Hematopoietic multipotent progenitor cell treated with erythropoietin and hydrocortisone succinate and interleukin-3 and kit ligand, for 4 days (in vitro differentiated cells): ENCODE measurements around the gene SH3RF1.
A peak's percentile ranks its signal among the peaks of the same experiment; 100 is the strongest.

Experiments used
- DNase-seq: peaks from one replicate; pipeline ENCODE4 v3.0.0-alpha.2; 2015

The SH3RF1 gene

DNA sequence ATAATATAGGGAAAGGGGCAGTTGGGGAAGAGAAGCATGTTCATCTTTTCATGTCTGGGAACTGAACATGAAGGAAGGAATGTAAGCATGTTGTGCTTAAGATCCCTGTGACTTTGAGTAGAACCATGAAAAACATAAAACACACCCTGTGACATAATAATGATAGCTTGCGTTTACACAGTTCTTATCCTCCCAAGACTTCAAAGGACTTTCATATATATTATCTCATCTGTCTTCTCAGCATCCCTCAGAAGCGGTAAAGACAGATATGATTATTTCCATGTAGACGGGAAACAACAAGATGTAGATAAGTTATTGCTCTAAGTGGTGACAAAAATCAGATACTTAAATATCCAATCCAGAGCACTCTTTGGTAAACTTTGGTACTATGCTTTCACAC, 3.3 kb upstream of the SH3RF1 start:
- no peak for DNase-seq

DNA sequence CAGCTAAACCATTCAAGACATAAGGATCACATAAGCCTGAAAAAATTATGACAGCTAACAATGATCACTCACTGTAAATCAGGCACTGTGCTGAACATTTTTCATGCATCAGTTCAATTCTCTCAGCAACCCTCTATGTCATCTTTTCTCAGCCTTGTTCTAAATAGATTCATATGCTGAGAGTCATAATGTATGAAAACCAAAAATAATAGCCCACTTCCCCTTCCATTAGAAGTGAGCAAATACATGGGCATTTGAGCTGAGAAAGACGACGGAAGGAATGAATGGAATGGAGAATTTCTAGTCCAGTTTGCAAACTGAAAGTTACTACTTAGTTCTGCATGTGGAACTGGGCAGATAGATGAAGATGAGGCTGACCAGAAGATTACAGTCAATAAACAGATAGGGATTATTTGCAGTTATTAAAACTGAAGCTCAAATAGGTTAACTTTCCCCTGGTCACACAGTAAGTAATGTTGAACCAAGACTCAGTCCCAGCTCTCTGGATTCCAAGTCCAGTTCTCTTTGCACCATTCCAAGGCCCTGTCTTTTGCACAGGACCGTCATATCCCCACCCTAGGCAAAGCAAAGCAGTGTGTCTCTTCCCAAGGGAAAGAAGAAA, 1.6 kb upstream of the SH3RF1 start:
- peak; percentile 22 for DNase-seq

DNA sequence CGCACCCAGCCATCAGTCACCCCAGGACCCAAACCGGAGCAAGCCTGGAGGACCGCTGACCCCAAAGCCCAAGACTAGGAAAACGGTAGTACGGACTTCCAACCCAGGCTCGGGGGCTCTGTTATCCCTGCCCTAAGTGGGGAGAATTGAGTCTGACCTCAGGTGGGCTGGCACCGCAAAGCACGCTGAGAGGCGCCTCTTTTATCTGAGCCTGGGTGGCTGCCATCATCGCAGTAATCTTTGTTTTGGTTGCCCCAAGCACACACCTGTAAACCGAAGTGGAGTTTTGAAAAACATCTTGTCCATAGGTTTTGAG, 894 bp upstream of the SH3RF1 start:
- DNase-seq, result no peak

DNA sequence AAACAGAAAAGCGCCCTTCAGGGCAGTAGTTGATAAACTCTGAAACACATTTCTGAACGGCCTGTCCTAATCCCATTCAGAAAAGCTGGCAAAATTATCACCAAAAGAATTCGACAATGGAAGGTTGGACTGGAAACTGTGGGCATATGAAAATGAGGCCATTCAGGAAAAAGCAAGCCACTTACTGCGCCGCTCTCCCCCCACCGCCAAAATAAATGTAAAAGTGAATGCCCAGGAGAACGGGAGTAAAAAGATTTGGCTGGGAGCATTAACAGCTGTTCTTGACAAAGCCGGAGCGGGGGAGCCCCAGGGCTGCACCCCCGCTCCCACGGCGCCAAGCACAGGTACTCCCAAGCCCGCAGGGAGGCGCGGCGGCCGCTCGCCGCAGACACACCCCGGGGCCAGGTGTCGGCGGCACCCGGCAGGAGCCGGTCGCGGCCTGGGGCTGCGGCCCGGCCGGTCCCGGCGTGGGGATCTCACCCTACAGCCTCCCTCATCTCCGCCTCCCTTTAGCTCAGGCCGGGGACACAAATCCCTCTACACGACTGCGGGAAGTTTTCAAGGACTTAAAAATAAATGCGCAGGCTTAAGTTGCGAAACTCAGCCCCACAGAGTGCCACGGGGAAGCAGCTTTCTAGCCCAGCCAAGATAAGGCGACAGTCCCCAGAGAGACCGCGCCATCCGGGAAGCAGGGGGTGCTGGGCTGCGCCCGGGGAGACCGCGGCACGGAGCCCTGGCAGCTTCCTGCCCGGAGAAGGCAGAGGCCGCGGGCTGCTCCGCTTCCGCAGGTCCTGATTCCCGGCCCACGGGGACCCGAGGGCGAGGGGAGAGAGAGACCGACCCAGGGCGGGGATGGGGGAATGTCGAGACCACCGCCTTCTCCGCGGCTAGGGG, 593 bp downstream of the SH3RF1 start:
- DNase-seq, result peak; percentile 86

DNA sequence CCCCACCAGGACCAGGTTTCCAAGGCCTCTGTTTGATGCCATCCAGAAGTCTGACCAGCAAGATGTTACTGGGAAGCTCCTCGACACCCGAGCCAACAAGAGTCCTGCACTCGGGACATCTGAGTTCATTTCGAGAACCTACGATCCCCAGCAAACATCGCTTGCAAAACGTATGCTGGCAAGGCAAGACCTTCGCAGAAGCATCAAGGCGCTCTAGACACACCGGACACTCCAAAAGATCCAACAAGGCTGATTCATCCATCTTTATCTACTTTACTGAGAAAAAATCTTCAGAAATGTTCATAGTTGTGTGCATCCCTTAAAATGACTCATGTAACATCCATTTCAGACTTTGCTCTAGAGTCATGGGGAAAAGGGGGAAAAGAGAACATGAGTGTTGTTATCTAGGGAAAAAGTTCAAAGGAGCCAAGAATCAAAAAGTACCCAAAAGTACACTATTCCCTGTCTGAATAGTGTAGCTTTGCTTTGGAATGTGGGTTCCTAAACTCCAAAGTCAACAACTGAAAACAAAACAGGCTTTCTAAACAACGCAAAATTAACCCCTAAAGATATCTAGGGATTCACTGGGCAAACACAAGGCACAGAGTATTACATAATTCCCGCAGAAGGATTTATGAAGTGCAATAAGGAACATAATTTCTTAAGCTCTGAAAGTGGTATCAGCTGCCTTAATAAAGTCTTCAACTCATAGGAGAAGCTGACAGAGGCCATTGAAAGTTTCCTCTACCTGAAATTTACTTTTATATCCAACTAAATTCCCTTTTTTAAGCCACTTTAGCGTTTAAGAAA, 1.6 kb downstream of the SH3RF1 start:
- DNase-seq, result no peak

DNA sequence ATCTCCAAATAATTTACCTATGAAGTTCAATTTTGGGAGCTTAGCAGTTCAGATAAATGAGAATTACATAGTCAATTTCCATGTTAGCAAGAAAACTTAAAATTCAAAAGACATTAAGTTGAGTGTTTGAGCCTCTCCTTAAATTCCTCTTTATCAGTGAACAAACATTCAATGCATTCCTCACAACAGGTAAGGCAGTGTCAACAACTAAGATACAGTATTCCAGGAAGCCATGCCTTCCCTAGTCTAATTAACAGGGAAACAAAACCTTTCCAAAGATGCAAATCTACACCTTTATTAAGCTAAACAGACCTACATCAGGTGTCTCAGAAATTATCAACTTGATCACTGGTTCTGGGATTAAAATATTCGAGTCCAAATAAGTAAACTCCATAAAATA, 3.7 kb downstream of the SH3RF1 start:
- no peak for DNase-seq

DNA sequence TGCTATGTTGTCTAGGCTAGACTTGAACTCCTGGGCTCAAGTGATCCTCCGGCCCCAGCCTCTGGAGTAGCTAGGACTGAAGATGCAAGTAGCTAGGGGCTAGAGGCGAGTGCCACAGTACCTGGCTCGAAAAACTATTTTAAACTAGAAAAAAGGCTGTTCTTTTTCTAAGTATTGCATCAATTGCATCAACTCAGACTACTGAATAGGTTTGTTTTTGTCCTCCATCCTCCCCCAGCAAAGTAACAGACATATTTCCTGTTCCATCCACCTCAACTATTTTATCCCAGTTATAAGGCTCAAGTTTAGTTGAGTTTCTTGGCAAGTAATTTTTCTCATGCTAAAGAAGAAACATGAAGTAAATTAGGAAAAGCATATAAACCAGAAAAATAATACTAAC, 4.1 kb downstream of the SH3RF1 start:
- DNase-seq, result no peak

DNA sequence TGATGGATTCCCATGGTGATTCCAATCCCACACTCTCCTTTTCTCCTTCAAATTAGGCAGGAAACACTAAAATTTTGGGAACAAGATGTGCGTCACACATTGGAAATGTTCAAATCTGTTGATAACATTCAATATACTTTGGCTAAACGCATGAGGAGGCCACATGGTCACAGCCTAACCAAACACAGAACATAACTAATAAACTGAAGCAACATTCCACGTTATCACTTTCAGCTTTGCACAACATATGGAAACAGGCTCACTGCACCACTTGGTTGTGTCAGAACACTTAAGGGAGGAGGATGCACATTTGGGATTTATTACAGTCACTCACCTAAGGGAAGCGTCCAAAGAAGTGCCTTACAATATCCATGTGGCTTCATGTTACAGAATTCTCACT, 4.7 kb downstream of the SH3RF1 start:
- DNase-seq, result no peak

DNA sequence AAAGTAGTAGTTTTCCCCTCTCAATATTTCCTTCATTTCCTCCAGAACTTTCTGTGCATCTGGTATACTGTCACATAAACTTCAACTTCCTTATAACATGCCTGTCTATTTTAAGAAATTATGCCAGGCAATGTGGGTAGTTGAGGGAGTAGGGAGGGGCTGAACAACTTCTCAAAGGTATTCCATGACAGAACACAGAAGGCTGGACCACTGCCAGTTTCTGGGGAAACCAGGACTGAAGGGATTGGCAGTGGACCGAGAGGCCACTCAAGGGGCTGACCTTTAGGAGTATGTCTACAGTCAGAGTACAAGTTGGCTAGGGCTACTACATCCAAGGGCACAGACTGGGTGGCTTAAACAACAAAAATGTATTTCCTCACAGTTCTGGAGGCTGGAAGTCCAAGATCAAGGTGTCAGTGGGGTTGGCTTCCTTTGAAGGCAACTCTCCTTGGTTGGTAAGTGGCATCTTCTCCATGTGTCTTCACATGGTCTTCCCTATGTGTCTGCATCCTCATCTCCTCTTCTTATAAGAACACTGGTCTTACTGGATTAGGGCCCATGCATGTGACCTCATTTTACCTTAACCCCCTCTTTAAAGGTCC, 6.9 kb downstream of the SH3RF1 start:
- no peak for DNase-seq

DNA sequence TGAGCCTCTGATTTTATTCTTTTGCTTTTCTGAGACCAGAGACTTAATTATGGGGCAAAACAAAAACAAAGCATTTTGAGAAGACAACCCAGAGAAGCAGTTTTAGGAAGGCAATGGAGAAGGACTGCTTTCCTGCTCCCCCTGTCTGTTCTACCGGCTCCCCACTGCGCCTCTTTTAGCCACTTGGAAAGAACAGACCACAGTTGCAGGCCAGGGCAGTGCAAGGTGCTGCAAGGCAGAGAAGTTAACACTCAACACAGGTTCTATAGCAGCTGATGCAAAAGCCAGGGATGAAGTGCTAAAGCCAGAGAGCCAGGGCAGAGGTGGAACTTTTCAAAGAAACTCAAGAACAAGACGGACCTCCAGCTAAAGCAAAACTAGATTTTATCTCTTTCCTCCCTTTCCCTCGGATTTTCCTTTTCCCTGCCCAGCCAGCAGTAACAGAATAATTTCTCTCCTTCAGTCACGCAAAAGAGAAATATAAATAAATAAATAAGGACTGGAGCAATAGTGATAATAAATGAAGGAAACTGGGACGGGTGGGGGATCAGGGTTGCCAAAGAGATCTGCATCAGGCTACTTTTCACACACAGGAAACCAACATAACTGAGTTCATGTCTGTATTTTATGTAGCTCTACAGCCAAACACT, 10.4 kb downstream of the SH3RF1 start:
- peak; percentile 29 for DNase-seq

DNA sequence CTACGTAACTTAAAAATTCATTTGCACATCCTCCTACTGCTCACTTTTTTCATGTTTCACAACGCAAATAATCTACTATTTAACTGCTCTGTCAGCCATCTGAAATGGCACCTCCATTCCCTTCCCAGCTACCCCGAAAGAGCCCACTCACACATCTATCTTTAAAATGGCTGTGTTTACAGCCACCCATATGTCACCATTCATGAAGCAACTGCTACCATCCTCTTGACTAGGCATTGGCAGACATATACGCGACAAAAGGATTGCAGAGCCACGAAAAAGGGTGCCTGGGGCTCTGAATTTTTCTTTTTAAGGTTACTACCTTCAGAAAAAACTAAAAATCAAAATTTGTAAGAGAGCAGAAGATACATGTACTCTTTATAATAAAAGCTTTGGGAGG, 11.5 kb downstream of the SH3RF1 start:
- DNase-seq, result no peak

DNA sequence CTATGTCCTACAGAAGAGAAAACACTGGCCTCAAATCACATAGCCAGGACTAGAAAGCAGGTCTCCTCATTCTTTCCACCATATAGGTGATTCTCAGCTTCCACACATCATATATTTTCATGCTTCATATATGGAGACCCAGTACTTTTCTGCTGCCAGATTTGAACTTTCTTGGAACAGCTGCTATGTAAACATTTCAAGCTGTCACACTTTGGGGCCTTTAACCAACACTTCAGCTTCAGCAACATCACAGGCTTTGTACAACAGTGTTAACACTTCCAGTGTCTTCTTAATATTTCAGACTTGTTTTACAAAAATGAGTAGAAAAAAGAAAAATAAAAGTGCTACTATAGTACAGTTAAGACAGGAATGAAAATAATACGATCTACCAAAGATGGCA, 12.6 kb downstream of the SH3RF1 start:
- DNase-seq, result no peak

DNA sequence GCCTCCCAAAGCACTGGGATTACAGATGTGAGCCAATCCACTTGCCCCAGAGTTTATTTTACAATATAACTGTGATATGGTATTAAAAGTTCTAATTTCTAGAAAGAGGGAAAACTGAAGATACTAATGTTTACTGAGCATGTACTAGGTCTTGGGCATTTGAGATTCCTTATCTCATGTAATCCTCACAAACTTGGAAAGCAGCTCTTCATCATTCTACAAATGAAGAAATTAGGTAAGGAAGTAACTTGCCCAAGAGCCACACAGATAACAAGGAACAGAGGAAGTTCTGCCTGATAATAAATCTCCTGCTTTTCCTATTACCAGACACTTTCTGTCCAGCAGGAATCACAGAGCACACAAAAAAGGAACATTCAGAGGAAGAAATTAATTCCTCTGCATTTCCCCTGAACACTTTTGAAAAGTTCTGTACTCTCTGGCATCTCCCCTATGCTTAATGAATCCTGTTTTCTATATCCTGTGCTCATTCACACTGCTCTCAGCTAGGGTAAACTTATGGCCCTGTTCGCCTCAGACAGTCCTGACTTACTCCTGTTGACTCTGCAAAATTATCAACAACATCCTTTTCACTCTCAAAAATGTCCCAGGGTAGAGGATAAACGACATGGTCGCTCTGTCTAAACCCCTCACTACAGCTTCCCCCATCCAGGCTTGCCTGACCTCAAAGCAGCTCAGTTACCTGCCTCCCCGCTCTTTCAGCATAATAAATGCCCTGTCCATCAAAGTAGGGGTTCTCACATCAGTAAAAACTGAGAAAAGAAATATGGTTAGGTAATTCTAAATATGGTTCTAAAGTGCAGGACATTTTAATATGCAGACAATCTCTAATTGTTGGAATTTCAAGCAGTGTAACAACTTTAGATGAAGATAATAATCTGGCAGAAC, 13.6 kb downstream of the SH3RF1 start:
- DNase-seq, result no peak

DNA sequence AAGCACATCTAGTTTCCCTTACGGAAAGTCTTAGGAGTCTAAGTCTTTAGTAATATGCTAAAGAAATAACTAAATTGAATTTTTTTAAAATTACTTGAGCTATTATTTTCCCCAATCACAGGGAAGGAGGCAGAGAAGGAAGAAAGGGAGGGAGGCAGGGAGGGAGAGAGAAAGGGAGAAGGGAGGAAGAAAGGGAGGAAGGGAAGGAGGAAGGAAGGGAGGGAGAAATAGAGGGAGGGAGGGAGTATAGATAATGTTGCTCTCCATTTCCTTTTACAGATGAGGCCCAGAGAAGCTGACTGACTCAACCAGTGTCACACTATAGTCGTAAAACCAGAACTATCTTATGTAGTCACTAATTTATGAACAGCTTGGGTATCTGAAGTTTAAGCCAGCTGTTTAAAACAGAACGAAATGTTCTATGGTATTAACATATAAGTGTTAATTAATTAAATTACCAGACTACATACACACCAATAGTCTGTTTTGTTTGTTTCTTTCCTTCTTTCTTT, 14.6 kb downstream of the SH3RF1 start:
- DNase-seq, result no peak

DNA sequence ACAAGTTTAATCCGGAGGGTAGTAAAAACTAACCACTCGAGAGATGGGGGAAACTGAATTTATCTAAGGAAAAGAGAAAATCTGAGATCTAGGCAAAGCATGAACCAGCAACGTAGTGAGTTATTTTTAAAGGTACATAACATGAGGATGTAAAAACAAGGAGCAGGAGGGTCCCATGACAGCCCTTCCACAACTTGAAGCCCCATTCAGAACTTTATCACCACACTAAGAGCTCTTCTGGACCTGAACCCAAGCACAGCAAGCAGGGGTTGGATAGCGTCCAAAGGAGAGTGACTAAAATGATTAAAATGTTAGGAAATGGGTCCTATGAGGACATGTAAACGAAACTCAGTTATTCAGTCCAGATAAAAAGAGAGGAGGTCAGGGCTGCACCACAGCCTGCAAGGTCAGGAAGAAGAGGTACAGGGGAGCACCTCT, 16.2 kb downstream of the SH3RF1 start:
- DNase-seq, result peak; percentile 46

DNA sequence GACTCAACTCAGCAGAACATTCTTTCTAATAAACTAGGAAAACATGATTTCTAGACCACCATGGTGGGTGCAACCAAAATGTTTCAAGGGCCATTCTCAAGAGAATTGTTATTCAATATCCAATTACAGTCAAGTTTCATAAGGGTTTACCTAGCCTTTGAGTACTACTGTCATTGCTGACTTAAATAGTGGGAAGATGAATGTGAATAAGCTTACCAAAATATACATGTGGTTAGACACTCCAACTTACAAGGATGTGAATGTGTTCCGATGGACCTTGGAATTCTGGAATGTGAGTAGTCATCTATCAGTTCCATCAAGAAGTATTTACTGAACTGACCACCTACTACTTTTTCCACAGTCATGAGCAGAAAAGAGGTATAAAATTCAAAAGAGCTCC, 16.9 kb downstream of the SH3RF1 start:
- no peak for DNase-seq

DNA sequence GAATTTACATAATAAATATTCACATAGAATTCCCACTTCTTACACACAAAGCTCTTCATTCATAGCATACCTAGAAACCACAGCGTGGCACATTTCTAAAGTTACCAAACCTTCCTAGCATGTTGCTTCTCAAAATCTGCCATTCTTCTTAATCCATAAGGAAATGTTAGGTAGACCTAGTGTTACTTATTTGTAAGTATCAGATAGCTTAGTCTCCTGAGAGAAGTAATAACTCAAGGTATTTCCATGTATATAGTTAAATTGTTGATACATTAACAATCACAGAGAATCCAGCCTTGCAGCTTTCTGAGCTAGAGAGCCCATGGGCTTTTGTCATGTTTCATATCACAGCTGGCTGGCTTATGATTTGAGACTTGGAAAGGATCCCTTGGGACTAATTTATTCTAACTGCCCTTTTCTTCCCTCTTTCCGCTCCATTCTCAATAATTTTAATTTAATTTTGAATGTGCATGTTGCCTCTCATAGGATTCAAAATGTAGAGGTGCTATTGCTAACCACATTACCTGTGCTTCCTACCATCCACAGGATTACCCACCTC, 17.6 kb downstream of the SH3RF1 start:
- DNase-seq, result no peak

DNA sequence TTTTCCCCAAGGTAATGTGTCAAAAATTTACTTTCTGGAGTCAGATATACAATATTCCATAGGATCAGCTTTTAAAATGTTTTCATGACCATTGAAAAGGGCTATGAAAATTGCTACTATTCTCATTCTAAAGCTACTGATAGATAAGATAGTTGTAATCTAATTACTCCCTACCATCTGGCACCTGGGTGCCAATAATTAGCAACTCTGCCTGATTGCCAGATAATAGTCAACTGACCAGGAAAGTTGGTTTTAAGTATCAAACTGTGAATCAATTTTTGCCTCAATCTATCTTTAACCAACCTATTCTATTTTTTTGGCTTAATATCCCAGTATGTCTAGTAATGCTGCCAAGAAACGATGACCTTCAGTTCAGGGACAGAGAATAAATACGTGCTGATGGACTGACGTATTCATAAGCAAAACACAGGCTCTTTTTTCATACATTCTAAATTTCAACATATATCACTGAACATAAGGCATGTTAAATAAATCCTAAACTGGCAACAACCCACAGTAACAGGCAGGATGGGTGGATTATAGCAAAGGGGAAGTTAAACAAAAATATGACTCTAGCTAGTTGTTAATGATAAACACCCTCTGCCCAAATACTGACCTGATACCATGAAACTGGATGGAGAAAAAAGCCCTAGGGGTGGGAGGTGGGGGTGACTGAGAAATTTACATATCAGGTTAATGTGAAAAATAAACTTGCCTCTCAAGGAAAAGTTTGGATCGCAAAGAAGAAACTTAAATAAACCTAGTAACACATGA, 18.2 kb downstream of the SH3RF1 start:
- peak; percentile 61 for DNase-seq

DNA sequence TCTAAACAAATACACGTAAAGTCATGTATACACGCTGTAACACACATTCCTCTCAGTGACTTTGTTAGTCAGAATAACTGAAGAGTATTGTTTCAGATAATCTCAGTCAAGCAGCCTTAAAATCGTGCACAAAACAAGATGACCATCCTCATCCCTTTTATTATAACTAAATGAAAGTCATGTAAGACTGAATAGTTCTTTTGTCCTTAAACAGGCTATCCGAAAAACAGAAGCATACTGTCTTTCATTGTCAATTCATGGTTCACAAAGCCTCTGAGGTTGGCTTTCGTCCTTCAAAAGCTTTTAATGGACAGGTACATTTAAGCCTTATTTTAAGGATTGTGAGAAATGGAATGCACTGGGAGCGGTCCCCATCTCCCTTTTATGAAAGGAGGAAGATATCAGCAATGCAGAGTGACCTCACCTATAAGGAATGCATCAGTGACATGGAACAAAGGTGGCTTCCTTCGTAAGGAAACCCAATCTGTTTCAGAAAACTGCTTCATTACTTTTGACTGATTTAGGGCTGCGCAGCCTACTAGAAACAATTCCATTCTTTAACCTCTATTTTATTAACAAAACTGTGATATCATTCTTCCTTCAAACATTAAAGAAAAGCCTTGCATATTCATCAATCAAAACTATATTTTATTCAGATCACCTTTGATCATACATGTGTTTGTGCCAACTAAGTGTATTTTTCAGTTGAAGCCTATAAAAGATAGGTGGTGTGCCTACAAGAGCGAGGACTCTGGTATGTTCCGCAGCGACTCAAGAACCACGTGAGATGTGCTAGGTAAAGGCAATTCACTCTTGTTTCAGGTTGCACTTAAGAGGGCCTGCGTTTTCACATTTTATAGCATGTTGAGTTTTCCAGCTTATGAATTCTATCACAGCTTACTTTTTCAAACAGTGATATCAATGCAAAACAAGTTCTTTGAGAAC, 19.2 kb downstream of the SH3RF1 start:
- no peak for DNase-seq
